HG02884 (cell line): ENCODE results near the gene KIF5B.
"Not testable (repeated sequence)": the region's sequence is repeated elsewhere in the genome, so short reads cannot be mapped to it uniquely, and the experiment has no call there.

Experiments used
- ATAC-seq: cut with Tn5 transposase; IDR thresholded peaks from one replicate; pipeline ENCODE4 v1.9.1; 2021; ENCODE audit warnings: mild to moderate bottlenecking, moderate library complexity; ENCODE audit not compliant: unreplicated experiment

The KIF5B gene

DNA sequence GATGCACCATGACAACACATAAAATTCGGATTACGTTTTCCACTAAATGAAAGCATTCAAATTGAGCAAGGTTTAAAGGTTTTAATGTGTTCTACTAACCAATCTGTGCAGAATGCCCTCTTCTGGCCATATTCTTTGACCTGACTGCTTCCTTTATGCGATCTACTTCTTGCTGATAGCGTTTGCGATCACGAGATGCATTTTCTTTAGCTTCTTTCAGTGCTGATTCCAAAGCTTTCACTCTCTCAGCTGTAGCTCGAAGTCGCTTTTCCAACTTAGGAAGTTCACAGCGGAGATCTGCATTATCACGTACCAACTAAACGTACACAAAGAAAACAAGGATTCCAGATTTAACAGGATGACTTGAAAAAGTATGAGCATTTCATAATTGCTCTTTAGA, 39.2 kb downstream of the KIF5B start:
- ATAC-seq, result no peak

DNA sequence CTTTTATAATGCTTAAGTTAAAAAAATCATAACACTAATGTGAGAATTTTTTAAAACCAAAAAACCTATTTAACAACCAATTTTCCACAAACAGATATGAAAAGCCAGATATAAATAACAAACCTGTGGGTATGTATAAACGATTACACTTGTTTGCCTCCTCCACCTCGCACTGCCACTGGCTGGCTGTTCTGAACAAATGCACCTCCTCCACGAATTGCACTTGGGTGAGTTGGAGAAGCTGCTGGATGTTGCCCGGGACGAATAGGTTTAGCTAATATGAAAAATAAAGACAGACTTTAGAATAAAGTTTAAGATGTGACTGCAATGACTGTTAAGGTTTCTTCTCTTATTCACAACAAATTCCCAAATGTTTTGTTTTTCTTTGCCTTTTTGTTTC, 40.8 kb downstream of the KIF5B start:
- ATAC-seq, result no peak

DNA sequence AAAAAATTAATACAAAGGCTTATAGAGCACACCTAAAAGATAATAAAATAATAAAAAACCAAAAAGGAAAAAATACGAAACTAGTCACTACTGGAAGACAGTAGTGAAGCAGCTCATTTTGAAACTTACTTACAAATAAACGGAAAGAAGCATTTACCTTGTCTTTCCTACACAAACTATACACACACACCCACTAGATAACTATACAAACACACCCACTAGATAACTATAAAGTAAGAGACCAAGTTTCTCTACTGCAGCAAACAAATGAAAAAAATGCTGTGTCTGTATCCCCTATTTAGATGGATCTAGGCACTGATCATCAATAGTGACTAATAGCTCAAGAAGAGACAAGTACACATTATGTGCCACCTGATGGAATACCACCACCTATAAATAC, 49.2 kb downstream of the KIF5B start:
- ATAC-seq, result no peak

DNA sequence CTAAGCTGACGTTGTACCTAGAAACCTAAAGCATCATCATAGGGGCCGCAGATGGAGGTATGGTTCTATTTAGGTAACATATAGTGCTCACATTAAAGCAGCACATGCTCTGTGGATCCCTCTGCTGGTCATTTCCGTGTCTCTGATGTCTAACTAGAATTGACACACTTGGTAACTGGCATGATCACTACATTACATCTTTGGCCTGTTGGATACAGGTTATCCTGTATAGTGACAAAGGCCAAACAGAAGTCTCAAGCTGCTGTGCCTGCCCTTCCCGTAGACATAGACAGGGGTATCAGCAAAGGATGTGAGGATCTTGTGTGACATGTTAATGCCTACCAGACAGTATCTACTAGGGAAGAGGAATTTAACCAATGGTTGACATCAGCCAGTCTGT, 51.2 kb downstream of the KIF5B start:
- peak; percentile 61 for ATAC-seq

DNA sequence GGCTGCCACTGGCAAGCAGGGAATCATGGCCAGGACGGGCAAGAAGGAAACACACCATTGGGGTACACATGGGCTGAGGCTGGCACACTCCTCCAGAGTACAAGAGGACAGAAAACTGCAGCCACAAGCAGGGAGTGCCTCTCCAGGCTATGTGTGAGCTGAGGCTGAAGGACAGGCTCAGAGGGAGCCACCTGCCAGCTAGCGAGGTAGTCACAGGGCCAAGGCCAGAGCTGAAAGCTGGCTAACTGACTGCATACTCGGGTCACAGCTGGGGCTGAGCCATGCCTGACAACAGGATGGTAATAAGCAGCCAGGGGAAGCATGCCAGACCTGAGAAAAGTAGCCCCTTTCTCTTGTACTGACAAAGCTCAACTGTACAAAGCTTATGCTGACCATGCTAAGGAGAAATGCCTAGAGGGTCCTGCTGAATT, 52.0 kb downstream of the KIF5B start:
- no peak for ATAC-seq

DNA sequence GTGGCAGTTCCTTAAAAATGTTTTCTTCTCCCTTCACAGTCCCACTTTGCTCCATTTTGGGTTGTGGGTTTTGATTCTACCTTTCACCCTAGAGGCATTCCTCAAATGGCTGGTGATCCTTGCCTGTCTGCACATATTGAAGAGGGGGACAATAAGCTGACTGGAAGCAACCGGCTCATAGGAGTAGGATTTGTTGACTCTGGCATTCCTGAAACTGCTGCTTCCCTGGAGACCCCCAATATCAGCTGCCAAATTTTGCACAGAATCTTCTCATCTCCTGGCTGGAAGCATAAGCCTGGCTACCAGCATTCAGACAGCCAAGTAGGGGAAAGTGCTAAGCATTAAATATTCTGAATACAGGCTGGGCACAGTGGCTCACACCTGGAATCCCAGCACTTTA, 53.7 kb downstream of the KIF5B start:
- ATAC-seq, result no peak

DNA sequence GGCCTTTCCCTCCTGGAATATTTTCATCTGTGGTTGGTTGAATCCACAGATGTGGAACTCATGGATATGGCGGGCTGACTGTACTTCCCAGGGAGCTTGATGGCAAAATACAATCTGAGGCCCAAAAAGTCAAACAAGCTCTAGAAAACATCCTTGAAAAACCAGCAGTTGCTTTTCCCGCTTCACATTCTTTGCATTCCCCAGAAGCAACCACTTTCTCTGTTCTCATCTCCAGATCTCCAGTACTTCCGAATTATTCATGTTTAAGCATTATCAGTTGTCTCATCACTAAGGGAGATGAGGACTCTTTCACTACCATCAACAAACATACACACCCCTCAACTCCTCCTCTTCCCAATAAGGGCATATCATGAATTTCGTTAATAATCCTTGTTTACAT, 55.3 kb downstream of the KIF5B start:
- no peak for ATAC-seq

DNA sequence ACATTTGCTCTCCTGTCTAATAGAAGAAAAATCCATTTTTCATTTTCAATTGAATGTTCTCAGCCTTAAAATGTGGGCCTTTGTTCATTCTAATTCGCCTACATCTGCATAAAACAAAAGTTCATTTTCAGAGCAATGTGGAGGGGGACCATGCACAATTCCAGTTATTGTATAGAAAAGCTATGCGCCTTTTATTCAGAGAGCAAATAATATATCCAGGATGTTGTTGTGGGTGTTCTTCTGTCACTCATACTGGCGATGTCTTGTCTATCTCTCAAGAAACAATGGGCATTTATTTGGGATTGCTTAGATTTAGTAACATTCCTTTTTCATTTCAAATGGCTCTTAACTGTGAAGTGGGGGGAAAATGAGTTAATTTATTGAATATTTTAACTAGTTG, 56.4 kb downstream of the KIF5B start:
- no peak for ATAC-seq

DNA sequence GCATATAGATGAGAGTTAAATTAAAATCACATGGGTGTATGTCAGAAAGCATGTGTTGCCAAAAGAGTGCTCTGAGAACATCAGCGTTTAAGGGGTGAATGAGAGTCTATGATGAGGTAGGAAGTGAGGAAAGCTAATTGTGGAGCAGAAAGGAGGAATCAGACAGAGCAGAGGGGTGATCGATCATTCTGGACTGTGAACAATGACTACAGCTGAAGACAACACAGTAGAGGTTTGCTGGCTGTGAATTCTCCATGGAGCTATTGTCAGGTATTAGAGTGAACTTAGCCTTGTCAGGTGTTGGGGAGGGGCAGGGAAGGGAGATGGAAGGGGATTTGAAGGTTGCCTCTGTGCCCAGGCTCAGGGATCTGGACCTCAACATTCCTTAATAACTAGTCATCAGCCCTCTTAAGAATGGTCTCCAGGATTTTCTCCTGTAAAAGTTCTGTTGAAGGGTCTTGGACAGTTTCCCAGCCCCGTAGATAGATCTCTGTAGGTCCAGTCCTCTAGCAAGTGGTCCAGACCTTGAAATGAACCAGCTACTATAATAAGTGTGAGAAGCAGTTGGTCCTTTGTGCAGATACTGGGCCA, 57.1 kb downstream of the KIF5B start:
- no peak for ATAC-seq

DNA sequence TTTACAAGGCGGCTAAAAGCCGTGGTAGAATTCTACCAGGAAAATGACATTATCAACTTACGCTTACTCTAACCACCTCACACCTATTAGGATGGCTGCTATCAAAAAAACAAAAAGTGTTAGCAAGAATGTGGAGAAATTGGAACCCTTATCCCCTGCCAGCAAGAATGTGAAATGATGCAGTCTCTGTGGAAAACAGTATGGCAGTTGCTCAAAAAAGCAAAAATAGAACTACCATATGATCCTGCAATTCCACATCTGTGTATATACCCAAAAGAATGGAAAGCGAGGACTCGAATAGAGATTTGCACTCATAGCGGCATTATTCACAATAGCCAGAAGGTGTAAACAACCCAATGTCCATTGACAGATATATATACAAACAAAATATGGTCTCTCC, 61.3 kb downstream of the KIF5B start:
- ATAC-seq, result no peak

DNA sequence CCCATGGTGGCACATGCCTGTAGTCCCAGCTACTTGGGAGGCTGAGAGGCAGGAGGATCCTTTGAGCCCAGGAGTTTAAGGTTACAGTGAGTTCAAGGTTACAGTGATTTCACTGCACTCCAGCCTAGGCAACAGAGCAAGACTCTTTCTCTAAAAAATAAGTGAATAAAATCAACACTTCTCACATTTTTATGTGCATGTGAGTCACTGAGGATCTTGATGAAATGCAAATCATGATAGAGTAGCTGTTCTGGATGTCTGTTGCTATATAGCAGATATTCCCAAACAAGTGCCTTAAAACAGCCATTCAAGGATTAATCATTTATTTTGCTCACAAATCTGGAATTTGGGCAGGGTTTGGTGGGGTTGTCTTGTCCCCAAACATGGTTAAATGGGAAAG, 65.3 kb downstream of the KIF5B start:
- ATAC-seq, result no peak

DNA sequence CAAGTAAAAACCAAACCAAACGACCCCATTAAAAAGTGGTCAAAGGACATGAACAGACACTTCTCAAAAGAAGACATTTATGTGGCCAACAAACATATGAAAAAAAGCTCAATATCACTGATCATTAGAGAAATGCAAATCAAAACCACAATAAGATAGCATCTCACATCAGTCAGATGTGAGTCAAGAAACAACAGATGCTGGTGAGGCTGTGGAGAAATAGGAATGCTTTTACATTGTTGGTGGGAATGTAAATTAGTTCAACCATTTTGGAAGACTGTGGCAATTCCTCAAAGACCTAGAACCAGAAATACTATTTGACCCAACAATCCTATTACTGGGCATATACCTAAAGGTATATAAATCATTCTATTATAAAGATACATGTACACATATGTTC, 68.4 kb downstream of the KIF5B start:
- not testable (repeated sequence) for ATAC-seq

DNA sequence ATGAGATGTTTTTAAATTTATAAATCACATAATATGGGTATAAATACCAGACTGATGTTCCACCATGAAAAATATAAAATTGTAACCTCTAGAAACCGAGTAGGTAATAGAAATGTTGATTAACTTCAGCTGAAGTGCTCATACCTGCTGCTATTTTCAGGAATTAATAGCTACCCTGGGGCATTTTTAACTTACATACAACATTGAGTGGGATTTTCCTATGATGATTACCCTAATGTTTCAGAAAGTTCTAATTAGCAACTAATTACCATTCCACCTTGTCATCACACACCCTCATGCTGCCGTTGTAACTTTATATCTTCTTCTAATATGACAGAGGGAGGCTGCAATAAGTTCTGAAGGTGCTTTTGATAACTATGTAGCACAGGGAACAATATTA, 74.1 kb downstream of the KIF5B start:
- ATAC-seq, result no peak

DNA sequence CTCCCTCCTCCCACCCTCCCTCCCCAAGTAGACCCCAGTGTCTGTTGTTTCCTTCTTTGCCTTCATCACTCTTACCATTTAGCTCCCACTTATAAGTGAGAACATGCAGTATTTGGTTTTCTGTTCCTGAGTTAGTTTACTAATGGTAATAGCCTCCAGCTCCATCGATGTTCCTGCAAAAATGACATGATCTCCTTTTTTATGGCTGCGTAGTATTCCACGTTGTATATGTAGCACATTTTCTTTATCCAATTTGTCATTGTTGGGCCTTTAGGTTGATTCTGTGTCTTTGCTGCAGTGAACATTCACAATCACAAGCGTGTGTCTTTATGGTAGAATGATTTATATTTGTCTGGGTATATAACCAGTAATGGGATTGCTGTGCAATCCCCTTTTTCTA, 75.8 kb downstream of the KIF5B start:
- ATAC-seq, result no peak

DNA sequence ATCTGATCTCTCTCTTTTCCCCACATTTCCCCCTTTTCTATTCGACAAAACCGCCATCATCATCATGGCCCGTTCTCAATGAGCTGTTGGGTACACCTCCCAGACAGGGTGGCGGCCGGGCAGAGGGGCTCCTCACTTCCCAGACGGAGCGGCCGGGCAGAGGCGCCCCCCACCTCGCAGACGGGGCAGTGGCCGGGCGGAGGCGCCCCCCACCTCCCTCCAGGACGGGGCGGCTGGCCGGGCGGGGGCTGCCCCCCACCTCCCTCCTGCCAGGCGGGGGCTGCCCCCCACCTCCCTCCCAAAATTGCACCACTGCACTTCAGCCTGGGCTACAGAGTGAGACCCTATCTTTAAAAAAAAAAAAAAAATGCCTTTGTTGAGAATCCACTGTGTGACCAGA, 77.2 kb downstream of the KIF5B start:
- ATAC-seq, result not testable (repeated sequence)

DNA sequence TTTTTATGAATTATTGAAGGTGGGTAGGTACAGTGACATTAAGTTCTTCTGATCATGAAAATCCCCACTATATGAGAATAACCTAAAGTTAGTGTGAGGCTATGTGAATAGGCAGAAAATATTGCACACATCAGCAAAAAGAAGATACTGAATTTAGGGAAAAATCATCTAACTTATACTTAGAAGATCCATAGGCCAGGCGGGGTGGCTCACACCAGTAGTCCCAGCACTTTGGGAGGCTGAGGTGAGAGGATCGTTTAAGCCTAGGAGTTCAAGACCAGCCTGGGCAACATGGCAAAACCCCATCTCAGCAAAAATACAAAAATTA, 78.1 kb downstream of the KIF5B start:
- ATAC-seq, result no peak

DNA sequence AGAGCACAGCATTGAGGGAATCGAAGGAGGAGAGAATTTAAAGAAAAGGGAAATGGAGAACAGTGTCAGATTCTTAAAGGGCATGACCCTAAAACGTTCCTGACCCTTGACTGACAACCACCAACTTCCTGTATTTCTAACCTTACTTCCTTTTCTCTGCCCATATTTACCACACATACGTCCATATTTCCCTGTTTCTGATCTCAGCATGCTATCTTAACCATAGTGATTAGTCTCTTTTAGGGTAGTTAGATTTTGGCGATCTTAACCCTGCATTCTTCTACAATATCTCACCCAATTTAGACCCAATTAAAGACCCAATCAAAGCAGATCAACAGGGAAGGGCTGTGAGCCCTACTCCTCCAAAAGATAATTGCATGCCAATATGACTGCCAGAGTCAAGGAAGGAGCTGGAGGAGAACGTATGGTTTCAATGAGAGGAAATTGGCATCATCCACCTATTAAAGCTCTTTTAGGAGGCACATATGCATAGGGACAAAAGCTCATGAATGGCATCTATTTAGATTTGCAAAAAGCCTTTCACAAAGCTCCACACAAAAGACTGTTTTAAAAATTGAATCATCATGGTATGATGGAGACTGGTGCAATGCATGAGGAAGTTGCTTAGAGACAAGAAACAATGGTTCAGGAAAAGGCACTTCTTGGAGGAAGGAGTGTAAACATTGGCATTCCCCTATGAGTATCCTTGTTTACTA, 78.6 kb downstream of the KIF5B start:
- no peak for ATAC-seq

DNA sequence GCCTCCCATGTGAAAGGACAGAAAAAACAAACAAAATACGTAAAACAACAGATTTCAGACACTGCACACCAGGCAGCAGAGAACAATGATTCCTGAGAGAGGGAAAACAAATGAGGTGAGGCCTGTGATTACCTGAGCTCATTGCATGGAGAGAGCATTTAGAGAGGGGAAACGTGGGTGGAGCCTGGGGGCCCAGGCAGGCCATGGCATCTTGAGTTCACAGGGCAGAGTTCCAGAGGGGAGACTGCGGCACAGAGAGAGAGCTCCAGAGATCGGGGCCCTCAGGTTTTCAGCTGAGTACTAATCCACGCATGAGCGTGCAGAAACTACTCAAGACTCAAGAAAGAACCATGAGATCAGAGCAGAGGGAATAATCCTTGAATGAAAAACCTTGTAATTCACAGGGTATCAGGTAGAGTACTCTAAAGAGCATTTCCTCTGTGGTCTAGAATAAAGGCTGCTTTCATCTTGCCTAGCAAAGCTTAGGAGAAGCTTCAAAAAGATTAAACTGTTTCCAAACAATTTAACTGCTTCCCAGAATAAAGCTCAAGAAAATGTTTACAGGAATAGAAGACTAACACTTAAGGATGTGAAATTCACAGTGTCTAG, 81.0 kb downstream of the KIF5B start:
- no peak for ATAC-seq

DNA sequence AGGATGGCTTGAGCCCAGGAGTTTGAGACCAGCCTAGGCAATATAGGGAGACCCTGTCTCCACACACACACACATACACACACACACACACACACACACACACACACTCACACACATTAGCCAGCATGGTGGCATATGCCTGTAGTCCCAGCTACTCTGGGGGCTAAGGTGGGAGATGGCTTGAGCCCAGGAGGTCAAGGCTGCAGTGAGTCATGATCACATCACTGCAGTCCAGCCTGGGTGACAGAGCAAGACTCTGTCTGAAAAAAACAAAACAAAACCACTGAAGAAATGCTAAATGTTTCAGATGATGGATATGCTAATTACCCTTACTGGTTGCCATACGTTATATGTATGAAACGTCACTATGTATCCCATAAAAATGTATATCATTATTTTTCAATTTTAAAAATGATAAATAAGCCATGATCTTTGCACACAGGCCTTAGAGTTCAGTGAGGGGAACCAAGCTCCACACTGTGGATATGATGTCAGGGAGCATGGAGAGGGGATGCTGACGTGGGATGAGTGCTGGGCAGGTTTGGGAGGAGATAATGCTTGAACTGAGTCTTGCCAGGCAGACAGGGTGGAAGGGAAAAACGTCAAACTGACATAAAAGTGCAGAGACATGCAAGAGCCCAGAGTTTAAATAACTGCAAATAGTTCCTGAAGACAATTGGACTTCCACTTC, 81.6 kb downstream of the KIF5B start:
- no peak for ATAC-seq

DNA sequence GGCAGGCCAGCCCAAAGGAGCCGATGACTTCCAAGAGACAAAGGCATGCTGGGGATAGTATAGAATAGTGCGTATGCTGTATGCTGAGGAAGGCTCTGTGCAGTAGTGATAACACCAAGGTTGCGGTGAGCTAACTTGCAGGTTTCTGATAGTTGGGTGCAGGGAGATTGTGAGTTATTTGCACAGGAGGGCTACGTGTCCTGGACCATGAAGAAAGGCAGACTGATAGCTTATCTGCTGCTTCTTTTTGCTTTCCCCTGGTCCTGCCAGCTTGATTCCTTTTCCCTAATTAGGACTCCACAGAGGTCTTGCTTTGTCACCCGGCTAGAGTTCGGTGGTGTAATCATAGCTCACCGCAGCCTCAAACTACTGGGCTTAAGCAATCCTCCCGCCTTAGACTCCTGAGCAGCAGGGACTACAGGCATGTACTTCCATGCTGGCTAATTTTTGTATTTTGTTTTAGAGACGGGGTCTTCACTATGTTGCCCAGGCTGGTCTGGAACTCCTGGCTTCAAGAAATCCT, 83.6 kb downstream of the KIF5B start:
- ATAC-seq, result no peak

DNA sequence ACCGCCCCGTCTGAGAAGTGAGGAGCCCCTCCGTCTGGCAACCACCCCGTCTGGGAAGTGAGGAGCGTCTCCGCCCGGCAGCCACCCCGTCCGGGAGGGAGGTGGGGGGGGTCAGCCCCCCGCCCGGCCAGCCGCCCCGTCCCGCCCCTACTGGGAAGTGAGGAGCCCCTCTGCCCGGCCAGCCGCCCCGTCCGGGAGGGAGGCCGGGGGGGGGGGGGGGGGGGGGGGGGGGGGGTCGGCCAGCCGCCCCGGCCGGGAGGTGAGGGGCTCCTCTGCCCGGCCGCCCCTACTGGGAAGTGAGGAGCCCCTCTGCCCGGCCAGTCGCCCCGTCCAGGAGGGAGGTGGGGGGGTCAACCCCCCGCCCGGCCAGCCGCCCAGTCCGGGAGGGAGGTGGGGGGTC, 86.4 kb downstream of the KIF5B start:
- ATAC-seq, result not testable (repeated sequence)

DNA sequence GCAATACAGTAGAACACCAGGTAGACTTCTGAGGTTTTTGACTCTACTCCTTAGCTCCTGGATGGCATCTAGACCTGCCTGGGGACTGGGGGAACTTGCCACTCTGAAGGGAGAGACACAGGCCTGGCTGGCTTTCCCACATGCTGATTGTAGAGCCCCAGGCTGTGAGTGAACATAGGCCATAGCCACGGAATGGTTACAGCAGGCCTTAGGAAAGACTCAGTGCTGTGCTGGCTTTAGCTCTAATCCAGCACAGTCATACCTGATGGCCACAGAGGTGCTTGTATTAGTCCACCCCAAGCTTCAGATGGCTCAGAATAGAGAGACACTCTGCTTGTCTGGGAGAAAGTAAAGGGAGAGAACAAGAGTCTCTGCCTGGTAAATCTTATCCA, 92.6 kb downstream of the KIF5B start:
- no peak for ATAC-seq
